ENCODE data around the gene PRKAG2. TPM values are rescaled to one million over a fixed set of nuclear protein-coding genes. Genes with fewer than 3 reads are reported as not detected.
A peak's percentile ranks its signal among the peaks of the same experiment; 100 is the strongest.

The PRKAG2 gene
- total RNA-seq, 1 experiment from 2014 or later: 22.1 TPM

DNA sequence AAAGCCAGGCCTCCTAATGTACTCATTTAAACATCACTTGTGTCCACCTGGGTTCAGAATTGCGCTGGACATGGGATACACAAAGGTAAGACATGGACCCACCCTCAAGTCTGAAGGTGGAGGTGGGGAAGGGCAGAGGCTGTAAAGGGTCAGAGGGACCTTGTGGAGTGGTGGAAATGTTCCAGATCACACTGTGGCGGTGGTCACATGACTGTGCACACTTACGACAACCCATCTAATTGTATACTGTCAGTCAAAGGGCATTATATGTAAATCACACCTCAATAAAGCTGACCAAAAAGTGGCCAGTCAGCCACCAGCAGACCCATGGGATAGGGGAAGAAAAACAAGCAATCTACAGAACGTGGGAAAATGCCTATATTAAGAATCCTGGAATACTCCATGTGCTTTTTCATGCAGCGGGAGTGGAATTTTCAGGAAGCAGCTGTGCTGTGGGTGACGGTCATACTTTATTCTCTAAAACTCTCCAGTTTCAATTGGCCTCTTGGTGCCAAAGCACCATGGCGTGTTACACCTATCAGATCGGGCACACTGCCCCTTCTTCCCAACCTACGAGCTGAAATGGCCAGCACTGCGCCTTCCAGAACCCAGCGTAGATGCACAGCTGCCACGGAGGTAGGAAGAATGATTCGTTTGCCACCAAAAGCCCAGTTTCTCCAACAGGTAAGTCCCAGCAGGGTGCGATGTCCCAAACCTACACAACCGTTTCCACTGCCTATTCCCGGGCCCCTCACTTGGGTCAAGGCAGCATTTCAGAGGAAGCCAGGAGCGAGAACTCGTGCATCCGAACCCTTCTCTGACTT lies 69.8 kb downstream of the PRKAG2 start:
- no peak for DNase-seq (ENCODE audit: extremely low read depth, low read depth)

- no peak for DNase-seq (ENCODE audit: extremely low read depth, low read depth)
Measured at GRCh38 chr7:151806204-151806603, 70.7 kb downstream of the PRKAG2 start.

- DNase-seq (ENCODE audit: extremely low read depth, low read depth): no peak
Measured at GRCh38 chr7:151805191-151805590, 71.7 kb downstream of the PRKAG2 start.

GRCh38 chr7:151804756-151805155 lies 72.2 kb downstream of the PRKAG2 start:
- no peak for DNase-seq (ENCODE audit: extremely low read depth, low read depth)

GRCh38 chr7:151803841-151804240 lies 73.1 kb downstream of the PRKAG2 start:
- no peak for DNase-seq (ENCODE audit: extremely low read depth, low read depth)

DNA sequence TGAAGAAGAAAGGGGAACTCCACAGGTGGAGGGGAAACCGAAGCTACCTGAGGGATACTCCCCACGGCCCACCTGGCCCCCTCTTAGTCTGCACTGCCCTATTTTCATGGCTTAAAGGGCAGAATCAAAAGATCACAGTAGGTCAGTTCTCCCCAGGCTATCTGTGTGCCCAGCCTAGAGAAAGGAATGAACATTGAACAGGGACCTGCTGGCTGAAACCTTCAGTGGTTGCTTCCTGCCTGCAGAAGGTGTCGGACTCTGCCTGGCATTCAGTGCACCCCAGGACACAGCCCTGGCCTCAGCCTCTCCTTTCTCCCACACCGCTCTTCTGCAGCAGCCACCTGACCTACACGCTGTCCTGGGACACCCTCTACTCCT lies 74.5 kb downstream of the PRKAG2 start:
- DNase-seq (ENCODE audit: extremely low read depth, low read depth): no peak

GRCh38 chr7:151801782-151802468 lies 75.0 kb downstream of the PRKAG2 start:
- DNase-seq (ENCODE audit: extremely low read depth, low read depth): no peak

DNA sequence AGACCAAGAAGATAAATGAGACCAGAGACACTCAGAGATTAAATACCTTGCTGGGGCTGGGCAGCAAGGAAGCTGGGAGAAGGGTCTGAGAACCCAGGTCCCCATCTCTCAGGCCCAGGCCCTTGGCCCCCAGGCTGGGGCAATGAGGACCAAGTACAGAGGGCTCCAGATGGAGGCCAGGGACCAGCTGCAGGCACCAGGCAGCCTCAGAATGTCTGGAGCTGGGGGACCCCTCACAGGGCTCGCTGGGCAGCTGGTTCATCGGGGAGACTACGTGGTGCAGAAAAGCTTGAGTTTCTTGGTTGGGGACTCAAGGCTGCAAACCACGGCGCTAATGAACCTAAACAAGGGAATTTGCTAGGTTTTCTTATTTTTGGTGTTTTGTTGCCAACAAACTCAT lies 75.6 kb downstream of the PRKAG2 start:
- no peak for DNase-seq (ENCODE audit: extremely low read depth, low read depth)

GRCh38 chr7:151800861-151801260 lies 76.1 kb downstream of the PRKAG2 start:
- DNase-seq (ENCODE audit: extremely low read depth, low read depth): no peak

GRCh38 chr7:151800391-151800790 lies 76.5 kb downstream of the PRKAG2 start:
- no peak for DNase-seq (ENCODE audit: extremely low read depth, low read depth)

- no peak for DNase-seq (ENCODE audit: extremely low read depth, low read depth)
Measured at GRCh38 chr7:151799506-151799905, 77.4 kb downstream of the PRKAG2 start.

DNA sequence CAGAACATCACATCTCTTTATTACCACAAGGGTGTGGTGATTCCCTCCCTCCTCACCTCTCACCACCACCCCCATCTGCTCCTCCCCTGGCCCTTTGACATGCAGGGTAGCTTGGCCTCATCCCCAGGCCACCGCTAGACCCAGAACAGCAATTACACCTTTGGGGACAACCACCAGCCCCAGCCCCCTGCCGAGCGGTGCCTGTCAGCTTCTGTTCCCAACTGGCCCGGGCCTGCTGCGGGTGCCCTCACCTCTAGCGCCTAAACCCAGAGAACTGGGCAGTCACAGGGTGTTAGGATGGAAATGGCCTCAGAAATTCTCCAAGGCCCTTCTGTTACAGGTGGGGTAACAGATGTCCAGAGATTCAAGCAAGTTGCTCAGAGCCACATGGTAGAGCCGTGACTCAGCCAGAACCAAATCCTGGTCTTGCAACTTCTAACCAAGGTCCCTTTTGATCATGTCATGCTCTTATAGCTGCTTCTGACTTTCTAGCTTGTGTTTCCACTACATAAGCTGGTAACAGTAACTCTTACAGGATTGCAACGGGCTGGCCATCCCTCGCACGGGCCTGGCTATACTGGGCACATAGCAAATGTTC lies 78.0 kb downstream of the PRKAG2 start:
- no peak for DNase-seq (ENCODE audit: extremely low read depth, low read depth)

DNA sequence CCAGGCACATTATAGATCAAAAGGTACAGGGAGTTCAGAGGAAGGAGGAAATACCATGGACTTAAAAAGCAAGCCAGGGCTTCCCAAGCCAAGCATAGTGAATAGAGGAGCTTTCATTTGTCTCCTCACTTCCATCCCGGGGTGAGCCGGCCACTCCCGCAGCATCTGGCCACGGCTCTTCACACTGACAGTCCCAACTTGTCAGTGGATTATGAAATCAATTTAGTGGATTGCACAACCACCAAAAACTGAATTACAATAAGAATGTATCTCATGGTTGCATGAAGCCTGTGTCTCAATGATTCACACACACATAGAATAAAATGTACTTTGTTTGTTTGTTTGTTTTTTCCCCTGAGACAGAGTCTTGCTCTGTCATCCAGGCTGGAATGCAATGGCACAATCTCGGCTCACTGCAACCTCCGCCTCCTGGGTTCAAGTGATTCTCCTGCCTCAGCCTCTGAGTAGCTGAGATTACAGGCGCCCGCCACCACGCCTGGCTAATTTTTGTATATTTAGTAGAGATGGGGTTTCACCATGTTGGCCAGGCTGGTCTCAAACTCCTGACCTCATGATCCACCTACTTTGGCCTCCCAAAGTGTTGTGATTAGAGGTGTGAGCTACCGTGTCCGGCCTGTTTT lies 79.1 kb downstream of the PRKAG2 start:
- DNase-seq (ENCODE audit: extremely low read depth, low read depth): peak; percentile 96

DNA sequence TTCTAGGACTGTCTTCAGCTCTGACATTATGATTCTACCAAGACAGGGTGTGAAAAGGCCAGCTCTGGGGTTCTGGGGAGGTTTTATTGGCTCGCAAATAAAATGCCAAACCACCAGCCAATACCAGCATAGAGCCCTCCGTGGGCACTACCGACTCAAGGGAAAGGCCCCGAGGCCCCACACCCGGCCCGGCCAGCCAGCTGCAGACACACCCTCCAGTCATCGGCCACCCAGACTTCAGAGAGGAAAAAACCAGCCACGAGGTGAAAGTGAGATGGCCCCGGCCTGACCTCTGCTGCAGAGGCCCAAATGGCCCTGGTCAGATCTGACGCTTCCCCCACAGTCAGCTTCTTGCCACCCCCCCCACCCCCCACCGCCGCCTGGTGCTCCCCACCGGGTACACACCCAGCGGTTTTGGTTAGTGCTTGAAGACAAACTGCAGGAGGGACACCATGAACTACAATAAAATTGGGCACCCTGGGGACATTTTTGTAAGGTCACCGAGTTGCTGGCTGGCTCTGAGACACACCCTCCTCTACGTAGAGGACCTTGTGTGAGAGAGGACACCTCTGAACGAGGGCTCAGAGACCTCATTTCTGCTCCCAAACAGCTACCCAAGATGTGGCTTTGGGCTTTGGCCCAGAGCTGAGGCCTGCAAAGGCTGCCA lies 79.9 kb downstream of the PRKAG2 start:
- peak; percentile 21 for DNase-seq (ENCODE audit: extremely low read depth, low read depth)

- peak; percentile 75 for DNase-seq (ENCODE audit: extremely low read depth, low read depth)
Measured at GRCh38 chr7:151796091-151796870, 80.6 kb downstream of the PRKAG2 start.

DNA sequence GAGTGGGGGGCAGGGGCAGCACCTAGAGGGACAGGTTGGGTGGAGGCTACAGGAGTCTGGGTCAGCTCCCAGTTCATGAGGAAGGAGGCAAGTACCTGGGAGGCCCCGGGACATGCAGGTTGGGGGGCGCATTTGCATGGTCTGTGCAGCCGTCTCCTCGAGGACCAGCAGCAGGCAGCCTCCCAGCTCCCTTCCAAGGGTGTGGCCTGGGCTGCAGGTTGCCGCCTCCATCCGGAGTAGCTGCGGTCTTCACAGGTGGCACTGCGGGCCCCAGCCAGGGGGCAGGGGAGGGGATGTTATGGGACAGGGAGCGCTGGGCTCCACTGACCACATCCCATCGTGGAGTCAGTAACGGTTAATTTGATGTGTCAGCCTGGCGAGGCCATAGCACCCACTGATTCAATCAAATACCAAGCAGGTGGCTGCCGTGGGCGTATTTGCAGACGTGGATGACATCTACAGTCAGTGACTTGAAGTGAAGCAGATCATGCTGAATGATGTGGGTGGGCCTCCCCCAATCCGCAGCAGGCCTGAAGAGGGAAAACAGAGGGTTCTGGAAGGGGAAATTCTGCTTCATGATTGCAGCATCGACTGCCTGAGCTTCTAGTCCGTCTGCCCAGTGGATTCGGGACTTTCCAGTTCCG lies 81.6 kb downstream of the PRKAG2 start:
- no peak for DNase-seq (ENCODE audit: extremely low read depth, low read depth)

DNA sequence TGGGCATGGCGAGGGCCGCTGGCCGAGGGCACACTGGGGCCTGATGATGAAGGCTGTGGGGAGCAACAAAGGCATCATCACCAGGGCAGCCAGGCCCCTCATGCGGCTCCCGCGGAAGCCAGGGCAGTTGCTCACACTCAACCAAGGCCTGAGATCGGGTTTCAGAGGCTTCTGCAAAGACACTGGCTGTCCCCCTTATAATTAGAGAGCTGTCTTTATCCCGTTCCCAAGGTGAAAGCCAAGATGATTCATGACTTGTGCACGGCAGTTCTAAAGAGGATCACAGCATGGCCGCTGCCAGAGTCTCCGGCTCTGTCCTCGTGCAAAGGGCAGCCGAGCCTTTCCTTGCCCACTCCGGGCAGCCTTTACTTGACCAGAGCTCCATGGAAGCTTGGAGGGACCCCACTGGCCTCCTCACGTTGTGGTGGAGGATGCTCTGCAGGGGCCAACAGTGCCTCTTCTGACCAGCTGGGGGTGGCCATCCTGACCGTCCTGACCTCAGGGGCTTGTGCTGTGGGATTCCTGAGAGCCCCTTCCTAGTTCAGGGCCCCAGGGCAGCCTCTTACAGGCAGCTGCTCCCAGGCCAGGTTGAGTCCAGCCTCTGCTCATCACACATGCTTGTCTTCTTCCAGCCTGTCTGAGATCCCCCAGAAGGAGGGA lies 82.3 kb downstream of the PRKAG2 start:
- DNase-seq (ENCODE audit: extremely low read depth, low read depth): no peak

DNA sequence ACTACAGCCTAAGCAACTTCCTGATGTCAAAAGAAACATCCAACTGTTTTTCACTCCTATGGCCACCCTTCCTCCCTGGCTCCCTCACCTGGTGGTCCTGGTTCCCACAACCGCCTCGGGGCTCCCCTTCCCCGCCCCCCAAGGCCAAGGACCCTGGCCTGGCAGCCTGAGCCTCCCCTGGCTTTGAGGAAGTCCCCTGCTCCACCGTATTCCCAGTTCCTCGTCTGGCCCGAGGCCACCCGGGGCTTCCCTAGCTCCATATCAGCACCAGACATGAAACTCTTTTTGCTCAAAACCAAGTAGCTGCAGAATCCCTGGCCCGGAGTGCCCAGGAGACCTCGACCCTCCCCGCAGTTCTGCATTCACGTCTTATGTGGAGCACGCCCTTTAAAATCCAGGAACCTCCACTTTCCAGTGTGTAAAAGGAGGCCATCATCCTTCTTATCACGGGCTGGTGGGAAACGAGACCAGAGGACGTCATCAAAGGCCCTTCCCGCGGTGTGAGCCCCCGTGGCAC lies 82.9 kb downstream of the PRKAG2 start:
- no peak for DNase-seq (ENCODE audit: extremely low read depth, low read depth)

GRCh38 chr7:151793531-151793951 lies 83.4 kb downstream of the PRKAG2 start:
- DNase-seq (ENCODE audit: extremely low read depth, low read depth): no peak
